ENCODE results near the gene SNX20. TPM values are rescaled to one million over a fixed set of nuclear protein-coding genes. Genes with fewer than 3 reads are reported as not detected.

SNX20 gene
- total RNA-seq, 1 experiment from 2014 or later, result not detected

GRCh38 chr16:50692644-50692998, 11.5 kb upstream of the SNX20 start:
- Histone ChIP-seq H3K36me3 (no peaks in the 10 kb centered on the region), H3K9me3 (no peaks in the 10 kb centered on the region), H3K4me3 (no peak overlapping the region), H3K27me3 (no peaks in the 10 kb centered on the region)
- no peak for DNase-seq

GRCh38 chr16:50690177-50690576, 9.1 kb upstream of the SNX20 start:
- Histone ChIP-seq H3K36me3 (no peaks in the 10 kb centered on the region), H3K9me3 (no peaks in the 10 kb centered on the region), H3K27me3 (no peaks in the 10 kb centered on the region), H3K4me3 (no peak overlapping the region)
- no peak for DNase-seq

GRCh38 chr16:50688867-50689266, 7.8 kb upstream of the SNX20 start:
- Histone ChIP-seq H3K9me3 (no peaks in the 10 kb centered on the region), H3K4me3 (no peak overlapping the region), H3K27me3 (no peaks in the 10 kb centered on the region), H3K36me3 (no peaks in the 10 kb centered on the region)
- DNase-seq, result no peak

GRCh38 chr16:50688083-50688482, 7.0 kb upstream of the SNX20 start:
- Histone ChIP-seq H3K27me3 (no peaks in the 10 kb centered on the region), H3K9me3 (no peaks in the 10 kb centered on the region), H3K4me3 (no peak overlapping the region), H3K36me3 (no peaks in the 10 kb centered on the region)
- DNase-seq, result no peak

- no peaks in the 10 kb centered on the region for H3K36me3 ChIP-seq
- no peaks in the 10 kb centered on the region for H3K9me3 ChIP-seq
- no peak overlapping the region for H3K4me3 ChIP-seq
- DNase-seq, result no peak
- no peaks in the 10 kb centered on the region for H3K27me3 ChIP-seq
Measured at GRCh38 chr16:50685462-50686063, 4.5 kb upstream of the SNX20 start.

GRCh38 chr16:50684823-50685461, 3.8 kb upstream of the SNX20 start:
- Histone ChIP-seq H3K4me3 (no peak overlapping the region), H3K9me3 (no peaks in the 10 kb centered on the region), H3K36me3 (no peaks in the 10 kb centered on the region), H3K27me3 (no peaks in the 10 kb centered on the region)
- no peak for DNase-seq

- Histone ChIP-seq H3K36me3 (no peaks in the 10 kb centered on the region), H3K27me3 (no peaks in the 10 kb centered on the region), H3K9me3 (no peaks in the 10 kb centered on the region), H3K4me3 (no peak overlapping the region)
- DNase-seq, result no peak
Measured at GRCh38 chr16:50683689-50684374, 2.7 kb upstream of the SNX20 start.

GRCh38 chr16:50680556-50680893, 587 bp downstream of the SNX20 start:
- Histone ChIP-seq H3K4me3 (no peak overlapping the region), H3K27me3 (no peaks in the 10 kb centered on the region), H3K9me3 (no peaks in the 10 kb centered on the region), H3K36me3 (no peaks in the 10 kb centered on the region)
- DNase-seq, result no peak

GRCh38 chr16:50679676-50680555, 1.2 kb downstream of the SNX20 start:
- Histone ChIP-seq H3K4me3 (no peak overlapping the region), H3K36me3 (no peaks in the 10 kb centered on the region), H3K9me3 (no peaks in the 10 kb centered on the region), H3K27me3 (no peaks in the 10 kb centered on the region)
- no peak for DNase-seq

GRCh38 chr16:50679266-50679665, 1.8 kb downstream of the SNX20 start:
- H3K27me3 ChIP-seq, result no peaks in the 10 kb centered on the region
- no peak for DNase-seq
- H3K4me3 ChIP-seq, result no peak overlapping the region
- H3K36me3 ChIP-seq, result no peaks in the 10 kb centered on the region
- H3K9me3 ChIP-seq, result no peaks in the 10 kb centered on the region

GRCh38 chr16:50678531-50678930, 2.6 kb downstream of the SNX20 start:
- Histone ChIP-seq H3K36me3 (no peaks in the 10 kb centered on the region), H3K27me3 (no peaks in the 10 kb centered on the region), H3K9me3 (no peaks in the 10 kb centered on the region), H3K4me3 (no peak overlapping the region)
- no peak for DNase-seq

- H3K36me3 ChIP-seq, result no peaks in the 10 kb centered on the region
- DNase-seq, result no peak
Measured at GRCh38 chr16:50677351-50677750, 3.8 kb downstream of the SNX20 start.

GRCh38 chr16:50676684-50677225, 4.4 kb downstream of the SNX20 start:
- H3K9me3 ChIP-seq, result peaks cover 2% of the 10 kb centered on the region; the same call in 1 of the 2 replicates
- H3K27me3 ChIP-seq, result no peaks in the 10 kb centered on the region
- H3K36me3 ChIP-seq, result no peaks in the 10 kb centered on the region
- DNase-seq, result no peak
- no peak overlapping the region for H3K4me3 ChIP-seq

More at GRCh38 chr16:50677351-50677750, 3.8 kb downstream of the SNX20 start:
- no peak overlapping the region for H3K4me3 ChIP-seq
- no peaks in the 10 kb centered on the region for H3K9me3 ChIP-seq
- no peaks in the 10 kb centered on the region for H3K27me3 ChIP-seq

- Histone ChIP-seq H3K9me3 (peaks cover 2% of the 10 kb centered on the region; the same call in 1 of the 2 replicates), H3K4me3 (no peak overlapping the region), H3K27me3 (no peaks in the 10 kb centered on the region), H3K36me3 (no peaks in the 10 kb centered on the region)
- no peak for DNase-seq
Measured at GRCh38 chr16:50675686-50676610, 5.2 kb downstream of the SNX20 start.

- no peak for DNase-seq
- no peaks in the 10 kb centered on the region for H3K27me3 ChIP-seq
Measured at GRCh38 chr16:50674831-50675230, 6.3 kb downstream of the SNX20 start.

More at GRCh38 chr16:50674831-50675230, 6.3 kb downstream of the SNX20 start:
- Histone ChIP-seq H3K9me3 (peaks cover 2% of the 10 kb centered on the region; the same call in 1 of the 2 replicates), H3K36me3 (no peaks in the 10 kb centered on the region), H3K4me3 (no peak overlapping the region)

All from MG63 (cell line).